MM.1S (cell line): ENCODE data around the gene TMEM250.

Experiments
- EZH2 ChIP-seq: fragments of 300-600 bp; sonication (generic); optimal IDR thresholded peaks from 2 replicates; pipeline ENCODE3; 2017; ENCODE audit warnings: low read depth, mild to moderate bottlenecking, antibody characterized with exemption, low read length, mixed read lengths
- EZH2phosphoT487 ChIP-seq: fragments of 300-600 bp; sonication (generic); IDR thresholded peaks from 2 replicates; pipeline ENCODE4 v1.6.1; 2018; ENCODE audit warnings: antibody characterized with exemption, low read length

DNA sequence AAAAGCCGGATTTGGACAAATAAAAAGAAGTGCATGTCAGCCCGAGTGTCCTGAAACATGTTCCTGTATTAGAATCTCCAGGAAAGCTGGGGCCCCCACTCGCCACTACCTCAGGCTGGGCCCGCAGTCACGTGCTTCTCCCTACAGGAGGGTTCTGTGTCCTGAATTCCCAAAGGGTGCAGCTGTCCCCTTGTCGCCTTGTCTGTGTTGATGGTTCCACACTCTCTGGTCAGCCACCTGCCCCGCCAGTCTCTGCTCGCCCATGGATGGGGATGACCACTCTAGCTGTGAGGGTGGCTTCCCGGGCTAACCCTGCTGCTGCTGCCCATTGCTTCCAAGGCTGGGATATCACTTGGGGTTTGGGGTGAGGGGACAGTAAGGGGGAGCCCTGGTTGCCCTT, 3.1 kb upstream of the TMEM250 start:
- no peak for TF ChIP-seq EZH2
- TF ChIP-seq EZH2phosphoT487, result no peak
